ENCODE measurements around the gene MOGAT3. TPM values are rescaled to one million over a fixed set of nuclear protein-coding genes. Genes with fewer than 3 reads are reported as not detected.

The MOGAT3 gene
- total RNA-seq, 2 donors from 2014 or later: 1.3 TPM; not detected in 1

DNA sequence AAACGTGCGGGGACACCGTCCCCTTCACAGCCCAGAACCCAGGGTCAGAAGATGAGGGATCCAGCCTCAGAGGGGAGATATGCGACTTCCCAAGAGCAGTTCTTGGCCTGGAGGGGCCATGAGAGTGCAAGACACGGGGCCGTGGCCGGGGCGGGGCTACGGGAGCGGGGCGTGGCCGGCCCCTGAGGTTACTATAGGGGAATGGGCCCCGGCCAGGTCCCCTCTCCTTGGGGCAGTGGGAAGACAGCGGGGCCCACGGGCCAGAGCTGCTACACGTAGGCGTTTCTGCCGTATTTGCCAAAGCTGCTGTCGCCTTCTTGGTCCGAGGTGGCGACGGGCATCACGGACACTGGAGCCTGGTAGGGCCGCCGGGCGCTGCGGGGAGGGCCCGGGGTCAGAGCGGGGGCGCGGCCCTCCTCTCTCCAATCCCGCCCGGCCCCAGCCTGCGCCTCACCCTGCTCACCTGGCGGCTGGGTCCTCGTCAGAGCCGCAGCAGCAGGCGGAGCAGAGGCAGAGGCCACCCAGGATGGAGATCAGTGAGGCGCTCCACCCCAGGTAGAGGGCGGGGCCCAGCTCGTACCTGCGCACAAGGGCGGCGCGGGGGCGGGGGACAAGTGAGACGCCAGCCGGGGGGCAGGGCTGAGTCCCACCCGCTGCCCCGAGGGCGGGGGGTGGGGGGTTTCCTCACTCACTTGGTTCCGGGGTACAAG lies 31.5 kb upstream of the MOGAT3 start:
- Mint-ChIP-seq H3K27ac (peak overlapping the region; percentile 87), H3K27me3 (ENCODE audit: insufficient read depth) (no peaks in the 10 kb centered on the region), H3K9me3 (no peaks in the 10 kb centered on the region), H3K36me3 (ENCODE audit: low read depth) (peaks cover 20% of the 10 kb centered on the region), H3K4me1 (peaks cover 18% of the 10 kb centered on the region), H3K4me3 (peak overlapping the region; percentile 58)
- peak; percentile 87 for DNase-seq
- TF ChIP-seq, protein P1, sequence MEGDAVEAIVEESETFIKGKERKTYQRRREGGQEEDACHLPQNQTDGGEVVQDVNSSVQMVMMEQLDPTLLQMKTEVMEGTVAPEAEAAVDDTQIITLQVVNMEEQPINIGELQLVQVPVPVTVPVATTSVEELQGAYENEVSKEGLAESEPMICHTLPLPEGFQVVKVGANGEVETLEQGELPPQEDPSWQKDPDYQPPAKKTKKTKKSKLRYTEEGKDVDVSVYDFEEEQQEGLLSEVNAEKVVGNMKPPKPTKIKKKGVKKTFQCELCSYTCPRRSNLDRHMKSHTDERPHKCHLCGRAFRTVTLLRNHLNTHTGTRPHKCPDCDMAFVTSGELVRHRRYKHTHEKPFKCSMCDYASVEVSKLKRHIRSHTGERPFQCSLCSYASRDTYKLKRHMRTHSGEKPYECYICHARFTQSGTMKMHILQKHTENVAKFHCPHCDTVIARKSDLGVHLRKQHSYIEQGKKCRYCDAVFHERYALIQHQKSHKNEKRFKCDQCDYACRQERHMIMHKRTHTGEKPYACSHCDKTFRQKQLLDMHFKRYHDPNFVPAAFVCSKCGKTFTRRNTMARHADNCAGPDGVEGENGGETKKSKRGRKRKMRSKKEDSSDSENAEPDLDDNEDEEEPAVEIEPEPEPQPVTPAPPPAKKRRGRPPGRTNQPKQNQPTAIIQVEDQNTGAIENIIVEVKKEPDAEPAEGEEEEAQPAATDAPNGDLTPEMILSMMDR (conservative IDR thresholded peaks at IDR 0.05): no peak
- H3K9me3 ChIP-seq (ENCODE audit: control insufficient read depth, low read length): no peaks in the 10 kb centered on the region
- H3K36me3 ChIP-seq (ENCODE audit: control insufficient read depth, insufficient read depth, low read length): peaks cover 4% of the 10 kb centered on the region
- H3K27ac ChIP-seq (ENCODE audit: low read depth, low read length): no peak overlapping the region
- no peak overlapping the region for H3K9ac ChIP-seq (ENCODE audit: extremely low read depth, low read length, poor library complexity, severe bottlenecking)
- 6 to 7% methylated on average over 21 to 52 of the region's 52 CpGs for WGBS, 2 experiments (ENCODE audit: insufficient coverage in 1 of 2, insufficient read length in 1 of 2)
- peak overlapping the region; percentile 70 for H3K4me3 ChIP-seq (ENCODE audit: low read length)
- H3K27me3 ChIP-seq (ENCODE audit: control insufficient read depth, insufficient read depth, low read length, poor library complexity, severe bottlenecking): no peaks in the 10 kb centered on the region
- H3K4me1 ChIP-seq (ENCODE audit: control insufficient read depth, insufficient read depth, low read length): peaks cover 6% of the 10 kb centered on the region

DNA sequence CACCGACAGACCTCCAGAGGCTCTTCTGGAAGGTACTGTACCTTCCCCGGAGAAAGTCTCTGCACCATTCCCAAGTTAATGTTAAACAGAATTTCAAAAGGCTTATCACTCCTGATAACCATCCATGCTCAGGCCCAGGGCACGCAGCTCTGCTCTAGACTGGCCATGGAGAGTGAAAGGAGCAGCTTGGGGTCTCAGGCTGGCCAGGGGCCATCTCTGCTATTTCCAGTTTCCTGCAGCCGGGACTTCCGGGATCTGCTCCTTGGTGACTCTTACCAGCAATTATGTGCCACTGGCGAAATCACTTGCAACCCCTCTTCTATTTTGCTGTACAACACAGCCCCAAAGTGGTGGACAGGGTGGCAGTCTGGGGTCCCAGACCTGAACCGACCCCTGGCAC lies 30.8 kb upstream of the MOGAT3 start:
- peak overlapping the region; percentile 58 for H3K4me3 Mint-ChIP-seq
- no peaks in the 10 kb centered on the region for H3K27me3 Mint-ChIP-seq (ENCODE audit: insufficient read depth)
- Histone ChIP-seq H3K36me3 (ENCODE audit: control insufficient read depth, insufficient read depth, low read length) (peaks cover 11% of the 10 kb centered on the region), H3K9me3 (ENCODE audit: control insufficient read depth, low read length) (no peaks in the 10 kb centered on the region), H3K4me3 (ENCODE audit: low read length) (peak overlapping the region; percentile 70), H3K27ac (ENCODE audit: low read depth, low read length) (no peak overlapping the region), H3K9ac (ENCODE audit: extremely low read depth, low read length, poor library complexity, severe bottlenecking) (no peak overlapping the region), H3K27me3 (ENCODE audit: control insufficient read depth, insufficient read depth, low read length, poor library complexity, severe bottlenecking) (no peaks in the 10 kb centered on the region), H3K4me1 (ENCODE audit: control insufficient read depth, insufficient read depth, low read length) (peaks cover 6% of the 10 kb centered on the region)
- peaks cover 18% of the 10 kb centered on the region for H3K4me1 Mint-ChIP-seq
- 82 to 87% methylated on average over 4 to 7 of the region's 7 CpGs for WGBS, 2 experiments (ENCODE audit: insufficient coverage in 1 of 2, insufficient read length in 1 of 2)
- no peaks in the 10 kb centered on the region for H3K9me3 Mint-ChIP-seq
- H3K36me3 Mint-ChIP-seq (ENCODE audit: low read depth): peaks cover 23% of the 10 kb centered on the region
- DNase-seq: no peak
- TF ChIP-seq, protein P1 (conservative IDR thresholded peaks at IDR 0.05): no peak
- peak overlapping the region; percentile 87 for H3K27ac Mint-ChIP-seq

DNA sequence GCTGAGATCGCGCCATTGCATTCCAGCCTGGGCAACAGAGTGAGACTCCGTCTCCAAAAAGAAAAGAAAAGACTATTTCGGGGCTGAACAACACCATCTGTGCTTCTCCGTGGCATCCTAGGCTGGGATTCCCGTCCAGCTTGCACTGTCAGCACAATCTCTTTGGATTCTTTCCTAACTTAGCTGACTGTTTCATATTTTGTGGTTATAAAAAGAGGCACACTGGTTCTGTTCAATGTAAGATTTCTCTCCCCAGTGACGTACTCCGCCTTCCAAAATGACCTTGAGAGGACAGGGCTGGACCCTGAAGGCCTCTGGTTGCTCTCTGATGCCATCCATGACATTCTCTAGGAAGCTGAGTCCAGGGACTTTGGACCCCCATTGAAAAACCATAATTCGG lies 25.9 kb upstream of the MOGAT3 start:
- H3K27me3 ChIP-seq (ENCODE audit: control insufficient read depth, insufficient read depth, low read length, poor library complexity, severe bottlenecking): no peaks in the 10 kb centered on the region
- H3K9ac ChIP-seq (ENCODE audit: extremely low read depth, low read length, poor library complexity, severe bottlenecking): no peak overlapping the region
- peaks cover 35% of the 10 kb centered on the region for H3K36me3 ChIP-seq (ENCODE audit: control insufficient read depth, insufficient read depth, low read length)
- no peaks in the 10 kb centered on the region for H3K27me3 Mint-ChIP-seq (ENCODE audit: insufficient read depth)
- peaks cover 9% of the 10 kb centered on the region for H3K4me1 Mint-ChIP-seq
- no peak overlapping the region for H3K4me3 ChIP-seq (ENCODE audit: low read length)
- no peaks in the 10 kb centered on the region for H3K9me3 Mint-ChIP-seq
- H3K36me3 Mint-ChIP-seq (ENCODE audit: low read depth): peaks cover 54% of the 10 kb centered on the region
- no peak overlapping the region for H3K27ac Mint-ChIP-seq
- peaks cover 4% of the 10 kb centered on the region for H3K4me1 ChIP-seq (ENCODE audit: control insufficient read depth, insufficient read depth, low read length)
- TF ChIP-seq, protein P1 (conservative IDR thresholded peaks at IDR 0.05): no peak
- H3K4me3 Mint-ChIP-seq: no peak overlapping the region
- 96 to 98% methylated on average over 7 to 9 of the region's 9 CpGs for WGBS, 2 experiments (ENCODE audit: insufficient coverage in 1 of 2, insufficient read length in 1 of 2)
- no peak for DNase-seq
- no peaks in the 10 kb centered on the region for H3K9me3 ChIP-seq (ENCODE audit: control insufficient read depth, low read length)
- H3K27ac ChIP-seq (ENCODE audit: low read depth, low read length): no peak overlapping the region
